A673 (cell line): ENCODE data around the gene SPAST.

Experiments
- EZH2 ChIP-seq: fragments of 200-600 bp; sonication (generic); IDR thresholded peaks from 2 replicates; pipeline ENCODE4 v1.6.1; 2017; ENCODE audit warnings: borderline replicate concordance, low read depth, mild to moderate bottlenecking, mixed read lengths, antibody characterized with exemption, low read length; ENCODE audit not compliant: poor library complexity, severe bottlenecking
- TF ChIP-seq, protein P1 (sequence below): fragments of 300-800, 200-600 bp; sonication (generic); conservative IDR thresholded peaks from 2 replicates; pipeline ENCODE4 v1.5.1; 2017; ENCODE audit warnings: low read depth, mild to moderate bottlenecking, antibody characterized with exemption, low read length, moderate library complexity, mixed read lengths

- TF ChIP-seq EZH2: no peak
- TF ChIP-seq, protein P1, sequence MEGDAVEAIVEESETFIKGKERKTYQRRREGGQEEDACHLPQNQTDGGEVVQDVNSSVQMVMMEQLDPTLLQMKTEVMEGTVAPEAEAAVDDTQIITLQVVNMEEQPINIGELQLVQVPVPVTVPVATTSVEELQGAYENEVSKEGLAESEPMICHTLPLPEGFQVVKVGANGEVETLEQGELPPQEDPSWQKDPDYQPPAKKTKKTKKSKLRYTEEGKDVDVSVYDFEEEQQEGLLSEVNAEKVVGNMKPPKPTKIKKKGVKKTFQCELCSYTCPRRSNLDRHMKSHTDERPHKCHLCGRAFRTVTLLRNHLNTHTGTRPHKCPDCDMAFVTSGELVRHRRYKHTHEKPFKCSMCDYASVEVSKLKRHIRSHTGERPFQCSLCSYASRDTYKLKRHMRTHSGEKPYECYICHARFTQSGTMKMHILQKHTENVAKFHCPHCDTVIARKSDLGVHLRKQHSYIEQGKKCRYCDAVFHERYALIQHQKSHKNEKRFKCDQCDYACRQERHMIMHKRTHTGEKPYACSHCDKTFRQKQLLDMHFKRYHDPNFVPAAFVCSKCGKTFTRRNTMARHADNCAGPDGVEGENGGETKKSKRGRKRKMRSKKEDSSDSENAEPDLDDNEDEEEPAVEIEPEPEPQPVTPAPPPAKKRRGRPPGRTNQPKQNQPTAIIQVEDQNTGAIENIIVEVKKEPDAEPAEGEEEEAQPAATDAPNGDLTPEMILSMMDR: no peak
These were observed 1.4 kb downstream of the SPAST start for GRCh38 chr2:32064713-32065112.
